Measurements from ENCODE around the gene PKLR. TPM values are rescaled to one million over a fixed set of nuclear protein-coding genes. Genes with fewer than 3 reads are reported as not detected.

The PKLR gene
- total RNA-seq, 1 experiment from 2014 or later = 0.17 TPM

DNA sequence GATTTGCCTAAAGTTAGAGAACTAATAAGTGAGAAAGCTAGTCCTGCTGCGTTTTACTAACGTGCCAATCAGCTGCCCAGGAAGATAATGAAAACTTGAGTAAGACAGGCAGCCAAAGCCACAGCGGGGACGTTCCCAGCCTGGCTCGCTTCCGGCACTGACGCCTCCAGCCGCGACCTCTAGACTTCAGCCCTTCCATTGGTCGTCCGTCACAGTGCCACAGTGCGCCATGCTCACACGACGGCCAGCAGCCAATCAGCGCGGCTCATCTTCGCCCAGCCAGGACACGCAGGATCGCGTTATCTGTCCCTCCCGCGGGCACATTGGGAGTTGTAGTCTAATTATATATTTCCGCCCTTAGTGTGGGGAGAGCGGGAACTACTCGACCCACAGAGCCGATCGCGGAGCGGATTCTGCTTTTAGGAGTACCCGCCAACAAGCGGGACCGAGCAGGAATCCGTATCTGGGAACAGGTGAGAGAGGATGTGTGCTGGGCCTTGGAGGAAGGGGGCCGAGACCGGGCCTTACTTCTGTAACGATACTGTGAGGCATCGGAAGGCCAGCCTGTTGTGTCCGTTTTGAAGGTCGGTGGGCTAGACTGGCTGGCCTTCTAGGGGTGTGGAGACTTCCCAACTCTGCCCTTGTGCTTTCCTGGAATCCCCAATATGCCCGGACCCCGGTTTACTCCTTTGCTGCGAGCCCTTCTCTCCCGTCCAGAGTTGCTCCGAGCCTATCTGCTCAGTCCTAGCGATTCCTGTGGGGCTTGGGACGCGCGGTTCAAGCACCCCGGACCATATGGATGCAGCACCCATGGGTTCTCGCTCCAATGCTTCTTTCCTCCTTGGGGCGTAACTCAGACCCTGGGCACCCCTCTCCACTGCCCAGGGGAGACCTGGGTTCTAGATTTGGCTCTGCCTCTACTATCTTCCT, 7.5 kb upstream of the PKLR start, which contains the start of gene FDPS (continued):
- TF ChIP-seq, protein P1, sequence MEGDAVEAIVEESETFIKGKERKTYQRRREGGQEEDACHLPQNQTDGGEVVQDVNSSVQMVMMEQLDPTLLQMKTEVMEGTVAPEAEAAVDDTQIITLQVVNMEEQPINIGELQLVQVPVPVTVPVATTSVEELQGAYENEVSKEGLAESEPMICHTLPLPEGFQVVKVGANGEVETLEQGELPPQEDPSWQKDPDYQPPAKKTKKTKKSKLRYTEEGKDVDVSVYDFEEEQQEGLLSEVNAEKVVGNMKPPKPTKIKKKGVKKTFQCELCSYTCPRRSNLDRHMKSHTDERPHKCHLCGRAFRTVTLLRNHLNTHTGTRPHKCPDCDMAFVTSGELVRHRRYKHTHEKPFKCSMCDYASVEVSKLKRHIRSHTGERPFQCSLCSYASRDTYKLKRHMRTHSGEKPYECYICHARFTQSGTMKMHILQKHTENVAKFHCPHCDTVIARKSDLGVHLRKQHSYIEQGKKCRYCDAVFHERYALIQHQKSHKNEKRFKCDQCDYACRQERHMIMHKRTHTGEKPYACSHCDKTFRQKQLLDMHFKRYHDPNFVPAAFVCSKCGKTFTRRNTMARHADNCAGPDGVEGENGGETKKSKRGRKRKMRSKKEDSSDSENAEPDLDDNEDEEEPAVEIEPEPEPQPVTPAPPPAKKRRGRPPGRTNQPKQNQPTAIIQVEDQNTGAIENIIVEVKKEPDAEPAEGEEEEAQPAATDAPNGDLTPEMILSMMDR (IDR thresholded peaks at IDR 0.05 in 2 of 3, conservative IDR thresholded peaks at IDR 0.05 in 1 of 3; ENCODE audit: borderline replicate concordance in 1 of 3, insufficient read depth in 1 of 3, low read depth in 2 of 3, low read length in 2 of 3) = no peak
- TF ChIP-seq JUND (IDR thresholded peaks at IDR 0.05) (no peak), EGR1 (IDR thresholded peaks at IDR 0.05; ENCODE audit: low read depth) (no peak), TCF7L2 (IDR thresholded peaks at IDR 0.05; ENCODE audit: borderline replicate concordance, extremely low read depth, insufficient read depth, insufficient read length) (peak; percentile 50)
- TF ChIP-seq, protein P2, sequence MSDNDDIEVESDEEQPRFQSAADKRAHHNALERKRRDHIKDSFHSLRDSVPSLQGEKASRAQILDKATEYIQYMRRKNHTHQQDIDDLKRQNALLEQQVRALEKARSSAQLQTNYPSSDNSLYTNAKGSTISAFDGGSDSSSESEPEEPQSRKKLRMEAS (IDR thresholded peaks at IDR 0.05) = peak; percentile 75; the same call in 1 of the 2 replicates

DNA sequence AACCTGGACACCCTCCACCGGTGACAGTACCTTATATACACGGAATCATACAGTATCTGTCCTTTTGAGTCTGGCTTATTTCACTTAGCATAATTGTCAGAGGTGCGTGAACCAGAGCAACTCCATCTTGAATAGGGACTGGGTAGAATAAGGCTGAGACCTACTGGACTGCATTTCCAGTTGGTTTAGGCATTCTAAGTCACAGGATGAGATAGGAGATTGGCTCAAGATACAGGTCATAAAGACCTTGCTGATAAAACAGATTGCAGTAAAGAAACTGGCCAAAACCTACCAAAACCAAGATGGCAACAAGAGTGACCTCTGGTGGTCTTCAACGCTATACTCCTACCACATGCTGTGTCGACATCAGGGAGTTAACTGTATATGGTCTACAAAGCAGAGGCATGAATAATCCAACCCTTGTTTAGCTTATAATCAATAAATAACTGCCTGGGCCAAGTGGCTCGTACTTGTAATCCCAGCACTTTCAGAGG, 6.1 kb upstream of the PKLR start:
- Histone ChIP-seq H3K9me3 (ENCODE audit: control insufficient read depth in 1 of 2, insufficient read depth in 1 of 2, low read depth in 1 of 2, low read length in 2 of 2) (no peaks in the 10 kb centered on the region), H3K79me2 (ENCODE audit: insufficient read depth, low read length) (peaks cover 36% of the 10 kb centered on the region), H3K9me2 (ENCODE audit: insufficient read depth) (no peaks in the 10 kb centered on the region), H3K27ac (ENCODE audit: low read depth, low read length) (peak overlapping the region; percentile 88), H3K4me2 (ENCODE audit: low read length) (peak overlapping the region; percentile 89), H3K36me3 (ENCODE audit: control insufficient read depth in 1 of 2, insufficient read depth in 2 of 2, low read length in 2 of 2) (peaks cover 0 to 7% of the 10 kb centered on the region in 2 experiments; a peak in 2 of 4 replicates), H3K9ac (ENCODE audit: low read length) (peak overlapping the region; percentile 96; the same call in 1 of the 2 replicates), H3K27me3 (ENCODE audit: insufficient read depth, low read length) (no peaks in the 10 kb centered on the region), H2AFZ (ENCODE audit: low read depth, low read length, poor library complexity, severe bottlenecking) (no peak overlapping the region), H3K4me1 (ENCODE audit: control insufficient read depth in 1 of 2, insufficient read depth in 2 of 2, low read length in 2 of 2) (peaks cover 8 to 26% of the 10 kb centered on the region in 2 experiments; a peak in 3 of 4 replicates), H3K4me3 (replicated peaks in 1 of 2; ENCODE audit: low read depth in 1 of 2, low read length in 2 of 2) (peak overlapping the region in 1 of 2 experiments; percentile 82; a peak in 3 of 4 replicates), H4K20me1 (ENCODE audit: insufficient read depth) (no peaks in the 10 kb centered on the region)
- CTCF ChIA-PET = interaction anchor here (1.4 to 1.9 kb wide), 3 partner anchors 16 to 100 kb away, joined by 4 to 12 read pairs (median 7); no protein-coding TSS in a partner anchor
- intact Hi-C loops (cut with micrococcal nuclease) = loop anchor here (5.0 kb wide), 1 partner anchor 55 kb away; no protein-coding TSS in a partner anchor
- ATAC-seq (no peak), DNase-seq (ENCODE audit: low read depth, low spot score) (no peak)
- RAD21 ChIA-PET (ENCODE audit: low non-redundant PET in 1 of 2, low total read pairs in 2 of 2, uncharacterized antibody in 2 of 2, unreplicated experiment in 2 of 2) = interaction anchor here in 1 of 2 experiments (0.7 to 1.4 kb wide), 2 partner anchors 29 to 373 kb away, joined by 3 to 8 read pairs; no protein-coding TSS in a partner anchor
- POLR2A ChIA-PET = interaction anchor here (0.9 to 1.4 kb wide), 4 partner anchors 9 to 34 kb away, joined by 3 to 5 read pairs (median 4); partner anchors contain the start of genes CLK2 and HCN3
- no TSS peak for BruUV-seq (replicated peaks)
- TF ChIP-seq SRF (IDR thresholded peaks at IDR 0.05; ENCODE audit: low read depth) (no peak), CEBPB (IDR thresholded peaks at IDR 0.05; ENCODE audit: low read depth) (no peak), JUND (IDR thresholded peaks at IDR 0.05) (no peak)
- TF ChIP-seq, protein P1 (IDR thresholded peaks at IDR 0.05 in 2 of 3, conservative IDR thresholded peaks at IDR 0.05 in 1 of 3; ENCODE audit: borderline replicate concordance in 1 of 3, insufficient read depth in 1 of 3, low read depth in 2 of 3, low read length in 2 of 3) = peak; percentile 42 to 63 (median 47); a peak in 4 of 6 replicates
